ENCODE data around the gene ATPAF2.

ATPAF2 gene

GRCh38 chr17:18028952-18029540 lies 9.9 kb downstream of the ATPAF2 start:
- no peak overlapping the region for H2AK5ac ChIP-seq (ENCODE audit: low read length, severe bottlenecking)
- 95% methylated on average over 8 of the region's 8 CpGs for WGBS
- H3K9me3 ChIP-seq (ENCODE audit: control insufficient read depth, low read length): no peaks in the 10 kb centered on the region
- H3K4me3 ChIP-seq (ENCODE audit: insufficient read depth in 1 of 2, low read depth in 1 of 2, low read length in 2 of 2): no peak overlapping the region
- no peak overlapping the region for H3K14ac ChIP-seq (ENCODE audit: low read length in 2 of 2)
- H3K79me1 ChIP-seq (replicated peaks; ENCODE audit: low read length, poor library complexity, severe bottlenecking): peaks cover 23% of the 10 kb centered on the region
- no peak overlapping the region for H4K91ac ChIP-seq (ENCODE audit: low read length)
- H3K9ac ChIP-seq (ENCODE audit: low read length): no peak overlapping the region
- H3K4me2 ChIP-seq (ENCODE audit: low read length, poor library complexity, severe bottlenecking): no peak overlapping the region
- H2BK15ac ChIP-seq (ENCODE audit: low read depth, poor library complexity, severe bottlenecking): no peak overlapping the region
- H2BK120ac ChIP-seq (ENCODE audit: low read depth, low read length): no peak overlapping the region
- no peaks in the 10 kb centered on the region for H3K27me3 ChIP-seq (ENCODE audit: control insufficient read depth in 1 of 2, insufficient read depth in 1 of 2, low read length in 2 of 2)
- no peak overlapping the region for H3K4ac ChIP-seq (ENCODE audit: low read depth in 1 of 2, low read length in 2 of 2)
- H2AFZ ChIP-seq (ENCODE audit: low read depth, low read length): no peak overlapping the region
- no peak overlapping the region for H2BK12ac ChIP-seq (ENCODE audit: low read length in 2 of 2)
- DNase-seq: no peak
- peaks cover 9% of the 10 kb centered on the region for H3K4me1 ChIP-seq (ENCODE audit: control insufficient read depth, insufficient read depth, low read depth, low read length)
- H2BK5ac ChIP-seq (ENCODE audit: low read depth, low read length, poor library complexity, severe bottlenecking): no peak overlapping the region
- H3K36me3 ChIP-seq (ENCODE audit: control insufficient read depth in 1 of 2, insufficient read depth in 2 of 2, low read depth in 1 of 2, low read length in 2 of 2): peaks cover 7 to 20% of the 10 kb centered on the region in 2 experiments
- peak overlapping the region in 1 of 2 experiments; percentile 28 for H3K18ac ChIP-seq (ENCODE audit: low read depth in 1 of 2, low read length in 2 of 2)
- no peak overlapping the region for H3K23ac ChIP-seq (ENCODE audit: low read length in 2 of 2)
- no peak overlapping the region for H3K27ac ChIP-seq (ENCODE audit: low read length, poor library complexity, severe bottlenecking)
- peak overlapping the region; percentile 85 for H4K8ac ChIP-seq (ENCODE audit: low read length)

- Histone ChIP-seq H3K18ac (ENCODE audit: low read depth in 1 of 2, low read length in 2 of 2) (peak overlapping the region in 1 of 2 experiments; percentile 28), H3K4me2 (ENCODE audit: low read length, poor library complexity, severe bottlenecking) (no peak overlapping the region), H3K79me1 (replicated peaks; ENCODE audit: low read length, poor library complexity, severe bottlenecking) (peaks cover 21% of the 10 kb centered on the region), H3K27me3 (ENCODE audit: control insufficient read depth in 1 of 2, insufficient read depth in 1 of 2, low read length in 2 of 2) (no peaks in the 10 kb centered on the region), H2BK12ac (ENCODE audit: low read length in 2 of 2) (no peak overlapping the region), H3K9me3 (ENCODE audit: control insufficient read depth, low read length) (no peaks in the 10 kb centered on the region), H3K4me3 (ENCODE audit: insufficient read depth in 1 of 2, low read depth in 1 of 2, low read length in 2 of 2) (no peak overlapping the region), H3K27ac (ENCODE audit: low read length, poor library complexity, severe bottlenecking) (no peak overlapping the region), H2BK5ac (ENCODE audit: low read depth, low read length, poor library complexity, severe bottlenecking) (no peak overlapping the region), H4K8ac (ENCODE audit: low read length) (peak overlapping the region; percentile 85), H2AFZ (ENCODE audit: low read depth, low read length) (no peak overlapping the region), H3K14ac (ENCODE audit: low read length in 2 of 2) (no peak overlapping the region), H3K23ac (ENCODE audit: low read length in 2 of 2) (no peak overlapping the region), H2BK15ac (ENCODE audit: low read depth, poor library complexity, severe bottlenecking) (no peak overlapping the region), H2BK120ac (ENCODE audit: low read depth, low read length) (no peak overlapping the region), H4K91ac (ENCODE audit: low read length) (peak overlapping the region; percentile 67), H3K4ac (ENCODE audit: low read depth in 1 of 2, low read length in 2 of 2) (no peak overlapping the region), H3K4me1 (ENCODE audit: control insufficient read depth, insufficient read depth, low read depth, low read length) (peaks cover 9% of the 10 kb centered on the region), H2AK5ac (ENCODE audit: low read length, severe bottlenecking) (no peak overlapping the region), H3K36me3 (ENCODE audit: control insufficient read depth in 1 of 2, insufficient read depth in 2 of 2, low read depth in 1 of 2, low read length in 2 of 2) (peaks cover 7 to 20% of the 10 kb centered on the region in 2 experiments), H3K9ac (ENCODE audit: low read length) (no peak overlapping the region)
- DNase-seq: no peak
- WGBS: 93% methylated on average over 9 of the region's 11 CpGs
Measured at GRCh38 chr17:18028114-18028951, 10.6 kb downstream of the ATPAF2 start.

- WGBS: 98% methylated on average over 5 of the region's 6 CpGs
- Histone ChIP-seq H3K4me2 (ENCODE audit: low read length, poor library complexity, severe bottlenecking) (no peak overlapping the region), H3K14ac (ENCODE audit: low read length in 2 of 2) (no peak overlapping the region), H2AK5ac (ENCODE audit: low read length, severe bottlenecking) (no peak overlapping the region), H2AFZ (ENCODE audit: low read depth, low read length) (no peak overlapping the region), H3K4me1 (ENCODE audit: control insufficient read depth, insufficient read depth, low read depth, low read length) (peaks cover 7% of the 10 kb centered on the region), H2BK120ac (ENCODE audit: low read depth, low read length) (no peak overlapping the region), H3K79me1 (replicated peaks; ENCODE audit: low read length, poor library complexity, severe bottlenecking) (peaks cover 17% of the 10 kb centered on the region), H3K27ac (ENCODE audit: low read length, poor library complexity, severe bottlenecking) (no peak overlapping the region), H3K4ac (ENCODE audit: low read depth in 1 of 2, low read length in 2 of 2) (no peak overlapping the region), H2BK5ac (ENCODE audit: low read depth, low read length, poor library complexity, severe bottlenecking) (no peak overlapping the region), H2BK12ac (ENCODE audit: low read length in 2 of 2) (peak overlapping the region in 1 of 2 experiments; percentile 6), H2BK15ac (ENCODE audit: low read depth, poor library complexity, severe bottlenecking) (no peak overlapping the region), H3K9ac (ENCODE audit: low read length) (no peak overlapping the region), H3K18ac (ENCODE audit: low read depth in 1 of 2, low read length in 2 of 2) (no peak overlapping the region), H3K4me3 (ENCODE audit: insufficient read depth in 1 of 2, low read depth in 1 of 2, low read length in 2 of 2) (no peak overlapping the region), H3K36me3 (ENCODE audit: control insufficient read depth in 1 of 2, insufficient read depth in 2 of 2, low read depth in 1 of 2, low read length in 2 of 2) (peaks cover 7 to 20% of the 10 kb centered on the region in 2 experiments), H4K8ac (ENCODE audit: low read length) (peak overlapping the region; percentile 36), H3K27me3 (ENCODE audit: control insufficient read depth in 1 of 2, insufficient read depth in 1 of 2, low read length in 2 of 2) (no peaks in the 10 kb centered on the region), H3K9me3 (ENCODE audit: control insufficient read depth, low read length) (no peaks in the 10 kb centered on the region), H3K23ac (ENCODE audit: low read length in 2 of 2) (no peak overlapping the region), H4K91ac (ENCODE audit: low read length) (no peak overlapping the region)
- DNase-seq: no peak
Measured at GRCh38 chr17:18027280-18027679, 11.7 kb downstream of the ATPAF2 start.

All from mesenchymal stem cell (in vitro differentiated cells and primary cell).